WI38 (cell line): ENCODE data around the gene YY2.

Experiments used
- H3K4me3 ChIP-seq: 2 replicates; pipeline ENCODE4 v1.5.1; 2011; ENCODE audit warnings: low read depth, mild to moderate bottlenecking, control low read depth, low read length
- TF ChIP-seq, protein P1 (sequence below): IDR thresholded peaks from 2 replicates; pipeline ENCODE4 v1.5.1; 2012; ENCODE audit warnings: low read depth, mild to moderate bottlenecking, control low read depth, low read length

Gene YY2

DNA sequence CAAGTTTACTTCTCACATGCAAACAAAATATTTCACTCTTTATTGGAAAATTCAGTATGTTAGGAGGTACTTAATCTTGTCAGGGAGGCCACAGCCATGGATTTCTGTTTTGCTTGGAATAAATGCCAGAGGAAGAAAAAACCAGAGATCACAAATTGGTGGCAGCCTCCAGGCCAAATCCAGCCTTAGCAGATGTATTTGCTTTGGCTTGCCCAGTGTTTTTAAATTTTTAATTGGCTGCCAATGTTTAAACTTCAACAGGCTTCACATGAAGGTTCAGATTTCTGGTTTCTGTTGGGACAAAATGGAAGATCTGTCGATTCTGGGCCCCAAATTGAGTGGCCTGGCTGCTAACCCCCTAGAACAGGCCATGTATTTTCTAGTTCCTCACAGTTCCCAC is 19.2 kb downstream of the YY2 start:
- TF ChIP-seq, protein P1, sequence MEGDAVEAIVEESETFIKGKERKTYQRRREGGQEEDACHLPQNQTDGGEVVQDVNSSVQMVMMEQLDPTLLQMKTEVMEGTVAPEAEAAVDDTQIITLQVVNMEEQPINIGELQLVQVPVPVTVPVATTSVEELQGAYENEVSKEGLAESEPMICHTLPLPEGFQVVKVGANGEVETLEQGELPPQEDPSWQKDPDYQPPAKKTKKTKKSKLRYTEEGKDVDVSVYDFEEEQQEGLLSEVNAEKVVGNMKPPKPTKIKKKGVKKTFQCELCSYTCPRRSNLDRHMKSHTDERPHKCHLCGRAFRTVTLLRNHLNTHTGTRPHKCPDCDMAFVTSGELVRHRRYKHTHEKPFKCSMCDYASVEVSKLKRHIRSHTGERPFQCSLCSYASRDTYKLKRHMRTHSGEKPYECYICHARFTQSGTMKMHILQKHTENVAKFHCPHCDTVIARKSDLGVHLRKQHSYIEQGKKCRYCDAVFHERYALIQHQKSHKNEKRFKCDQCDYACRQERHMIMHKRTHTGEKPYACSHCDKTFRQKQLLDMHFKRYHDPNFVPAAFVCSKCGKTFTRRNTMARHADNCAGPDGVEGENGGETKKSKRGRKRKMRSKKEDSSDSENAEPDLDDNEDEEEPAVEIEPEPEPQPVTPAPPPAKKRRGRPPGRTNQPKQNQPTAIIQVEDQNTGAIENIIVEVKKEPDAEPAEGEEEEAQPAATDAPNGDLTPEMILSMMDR, result no peak
- no peak overlapping the region for H3K4me3 ChIP-seq

- H3K4me3 ChIP-seq, result no peak overlapping the region
- TF ChIP-seq, protein P1, result no peak
Measured at GRCh38 chrX:21881881-21882574, 26.2 kb downstream of the YY2 start.

DNA sequence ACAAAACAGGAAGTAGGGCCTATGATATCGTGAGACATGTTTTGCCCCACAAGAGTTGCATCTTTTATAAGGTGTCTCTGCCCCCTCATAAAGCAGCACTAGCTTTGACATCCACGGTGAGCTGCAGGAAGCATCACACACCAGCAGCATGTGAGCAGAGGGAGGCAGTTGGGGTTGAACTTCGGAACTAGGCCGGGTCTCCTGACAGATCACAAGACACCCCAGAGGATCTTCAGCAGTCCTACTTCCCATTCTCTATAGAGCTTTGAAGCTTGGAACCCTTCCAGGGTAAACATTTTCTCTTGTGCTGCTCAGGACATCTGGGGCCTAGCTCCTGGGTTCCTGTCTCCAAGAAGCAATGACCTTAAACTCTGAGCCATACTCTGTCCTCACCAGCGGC is 27.5 kb downstream of the YY2 start:
- TF ChIP-seq, protein P1, result no peak
- no peak overlapping the region for H3K4me3 ChIP-seq

GRCh38 chrX:21885568-21885967 is 29.8 kb downstream of the YY2 start:
- TF ChIP-seq, protein P1, result no peak
- no peak overlapping the region for H3K4me3 ChIP-seq

DNA sequence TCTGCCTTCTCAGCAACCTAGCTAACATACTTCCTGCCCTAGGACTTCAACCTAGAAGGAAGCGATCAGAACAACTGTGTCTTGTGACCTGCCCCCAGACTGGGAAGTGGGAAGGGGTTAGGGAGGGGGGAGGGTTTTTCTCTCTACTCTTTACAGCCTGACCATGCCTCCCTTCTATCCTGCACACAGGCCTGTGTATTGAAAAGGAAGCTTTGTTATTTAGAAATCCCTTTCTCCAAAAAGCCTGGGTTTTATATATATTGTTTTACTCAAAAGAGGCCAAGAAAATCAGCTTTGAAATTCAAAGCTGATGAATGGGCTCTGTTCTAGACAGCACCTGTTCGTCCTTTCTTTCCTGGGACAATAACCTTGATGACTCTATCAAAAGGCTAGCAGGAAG is 49.5 kb downstream of the YY2 start:
- no peak overlapping the region for H3K4me3 ChIP-seq
- TF ChIP-seq, protein P1, result no peak

DNA sequence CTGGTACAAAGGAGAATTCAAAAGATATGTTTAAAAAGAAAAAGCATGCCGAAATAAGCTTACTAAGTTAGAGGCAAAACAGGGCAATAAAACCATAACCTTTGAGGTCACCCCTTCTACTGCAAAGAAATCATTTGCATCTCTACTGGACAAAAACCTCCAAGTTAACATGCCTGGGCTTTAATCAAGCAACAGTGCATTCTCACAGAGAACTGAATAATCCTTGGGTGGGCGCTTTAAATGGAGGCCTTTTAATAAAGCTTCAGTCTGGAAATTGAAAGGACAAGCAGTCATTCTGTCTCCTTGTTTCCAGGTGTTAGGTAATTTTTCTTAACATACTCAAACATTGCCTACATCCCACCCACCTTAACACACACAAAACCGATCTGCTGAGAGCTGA is 50.2 kb downstream of the YY2 start:
- TF ChIP-seq, protein P1, result no peak
- H3K4me3 ChIP-seq, result no peak overlapping the region

- TF ChIP-seq, protein P1, result no peak
- no peak overlapping the region for H3K4me3 ChIP-seq
Measured at GRCh38 chrX:21907260-21907659, 51.5 kb downstream of the YY2 start.
